SKM-1 treated with dmso at 0.1 percent for 144 hours (cell line): ENCODE measurements around the gene CCDC63.

Experiments
- DNase-seq: peaks from one replicate; lab custom pipeline; 2025; ENCODE audit not compliant: unreplicated experiment; lab: John Stamatoyannopoulos, UW

CCDC63 gene

GRCh38 chr12:110846615-110847566, at the start of gene CCDC63:
TSS of gene CCDC63 (plus strand) at chr12:110846987. CDS start at chr12:110852955, 5,968 bp downstream.
- DNase-seq = peak; percentile 9

GRCh38 chr12:110798461-110798860, 48.3 kb upstream of the CCDC63 start:
- no peak for DNase-seq

GRCh38 chr12:110802489-110802888, 44.3 kb upstream of the CCDC63 start:
- DNase-seq = no peak

- DNase-seq = no peak
These were observed 42.4 kb upstream of the CCDC63 start for GRCh38 chr12:110804406-110804805.

GRCh38 chr12:110807640-110808039, 39.1 kb upstream of the CCDC63 start:
- no peak for DNase-seq

GRCh38 chr12:110809149-110809548, 37.6 kb upstream of the CCDC63 start:
- no peak for DNase-seq

GRCh38 chr12:110811972-110812371, 34.8 kb upstream of the CCDC63 start:
- DNase-seq = no peak

GRCh38 chr12:110813285-110813684, 33.5 kb upstream of the CCDC63 start:
- DNase-seq = no peak

- DNase-seq = no peak
These were observed 33.0 kb upstream of the CCDC63 start for GRCh38 chr12:110813756-110814155.

- DNase-seq = no peak
These were observed 30.5 kb upstream of the CCDC63 start for GRCh38 chr12:110816248-110816647.

- no peak for DNase-seq
These were observed 30.0 kb upstream of the CCDC63 start for GRCh38 chr12:110816779-110817178.

- no peak for DNase-seq
These were observed 28.3 kb upstream of the CCDC63 start for GRCh38 chr12:110818511-110818910.

GRCh38 chr12:110819150-110819549, 27.6 kb upstream of the CCDC63 start:
- no peak for DNase-seq

GRCh38 chr12:110819646-110820045, 27.1 kb upstream of the CCDC63 start:
- DNase-seq = no peak

- no peak for DNase-seq
These were observed 24.9 kb upstream of the CCDC63 start for GRCh38 chr12:110821917-110822316.

- DNase-seq = no peak
These were observed 23.9 kb upstream of the CCDC63 start for GRCh38 chr12:110822821-110823415.

- DNase-seq = no peak
These were observed 22.4 kb upstream of the CCDC63 start for GRCh38 chr12:110824342-110824741.

- no peak for DNase-seq
These were observed 21.3 kb upstream of the CCDC63 start for GRCh38 chr12:110825530-110825929.

GRCh38 chr12:110826592-110827200, 20.1 kb upstream of the CCDC63 start:
- peak; percentile 68 for DNase-seq

GRCh38 chr12:110829308-110829707, 17.5 kb upstream of the CCDC63 start:
- DNase-seq = no peak

- DNase-seq = no peak
These were observed 10.5 kb upstream of the CCDC63 start for GRCh38 chr12:110836291-110836690.

GRCh38 chr12:110841007-110841406, 5.8 kb upstream of the CCDC63 start:
- DNase-seq = no peak
